ENCODE measurements around the gene GAPVD1. TPM values are rescaled to one million over a fixed set of nuclear protein-coding genes. Genes with fewer than 3 reads are reported as not detected.

Gene GAPVD1
- total RNA-seq, 1 experiment from 2014 or later: 53.1 TPM

GRCh38 chr9:125405938-125406809 is 144.5 kb downstream of the GAPVD1 start:
- no peak for DNase-seq (ENCODE audit: low read depth, low spot score)
- no peak overlapping the region for H2AFZ ChIP-seq (ENCODE audit: low read depth, low read length, poor library complexity, severe bottlenecking)
- BruUV-seq (replicated peaks): no TSS peak
- no peaks in the 10 kb centered on the region for H3K9me3 ChIP-seq (ENCODE audit: control insufficient read depth in 1 of 2, insufficient read depth in 1 of 2, low read depth in 1 of 2, low read length in 2 of 2)
- intact Hi-C loops (cut with micrococcal nuclease): loop anchor here (5.0 kb wide), 2 partner anchors 341 to 896 kb away; partner anchors contain the start of gene PBX3
- RAD21 ChIA-PET (ENCODE audit: low non-redundant PET in 1 of 2, low total read pairs in 2 of 2, uncharacterized antibody in 2 of 2, unreplicated experiment in 2 of 2): no interaction called here
- no peak for ATAC-seq
- TF ChIP-seq REST (IDR thresholded peaks at IDR 0.05; ENCODE audit: low read depth): no peak
- TF ChIP-seq RAD21 (IDR thresholded peaks at IDR 0.05; ENCODE audit: low read depth): no peak
- TF ChIP-seq, protein P1, sequence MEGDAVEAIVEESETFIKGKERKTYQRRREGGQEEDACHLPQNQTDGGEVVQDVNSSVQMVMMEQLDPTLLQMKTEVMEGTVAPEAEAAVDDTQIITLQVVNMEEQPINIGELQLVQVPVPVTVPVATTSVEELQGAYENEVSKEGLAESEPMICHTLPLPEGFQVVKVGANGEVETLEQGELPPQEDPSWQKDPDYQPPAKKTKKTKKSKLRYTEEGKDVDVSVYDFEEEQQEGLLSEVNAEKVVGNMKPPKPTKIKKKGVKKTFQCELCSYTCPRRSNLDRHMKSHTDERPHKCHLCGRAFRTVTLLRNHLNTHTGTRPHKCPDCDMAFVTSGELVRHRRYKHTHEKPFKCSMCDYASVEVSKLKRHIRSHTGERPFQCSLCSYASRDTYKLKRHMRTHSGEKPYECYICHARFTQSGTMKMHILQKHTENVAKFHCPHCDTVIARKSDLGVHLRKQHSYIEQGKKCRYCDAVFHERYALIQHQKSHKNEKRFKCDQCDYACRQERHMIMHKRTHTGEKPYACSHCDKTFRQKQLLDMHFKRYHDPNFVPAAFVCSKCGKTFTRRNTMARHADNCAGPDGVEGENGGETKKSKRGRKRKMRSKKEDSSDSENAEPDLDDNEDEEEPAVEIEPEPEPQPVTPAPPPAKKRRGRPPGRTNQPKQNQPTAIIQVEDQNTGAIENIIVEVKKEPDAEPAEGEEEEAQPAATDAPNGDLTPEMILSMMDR (IDR thresholded peaks at IDR 0.05 in 2 of 3, conservative IDR thresholded peaks at IDR 0.05 in 1 of 3; ENCODE audit: borderline replicate concordance in 1 of 3, insufficient read depth in 1 of 3, low read depth in 2 of 3, low read length in 2 of 3): no peak
- no peak for TF ChIP-seq EZH2 (IDR thresholded peaks at IDR 0.05)
- no peak for TF ChIP-seq TCF7L2 (IDR thresholded peaks at IDR 0.05; ENCODE audit: borderline replicate concordance, extremely low read depth, insufficient read depth, insufficient read length)
- TF ChIP-seq SIN3A (IDR thresholded peaks at IDR 0.05; ENCODE audit: low read depth): no peak
- no peak for TF ChIP-seq ZNF274 (IDR thresholded peaks at IDR 0.05; ENCODE audit: low read depth, low read length)
- TF ChIP-seq, protein P2, sequence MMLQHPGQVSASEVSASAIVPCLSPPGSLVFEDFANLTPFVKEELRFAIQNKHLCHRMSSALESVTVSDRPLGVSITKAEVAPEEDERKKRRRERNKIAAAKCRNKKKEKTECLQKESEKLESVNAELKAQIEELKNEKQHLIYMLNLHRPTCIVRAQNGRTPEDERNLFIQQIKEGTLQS (IDR thresholded peaks at IDR 0.05): no peak
- TF ChIP-seq EZH2phosphoT487 (IDR thresholded peaks at IDR 0.05; ENCODE audit: borderline replicate concordance): no peak
- TF ChIP-seq POLR2AphosphoS5 (IDR thresholded peaks at IDR 0.05; ENCODE audit: low read depth, low read length): no peak
- TF ChIP-seq CEBPB (IDR thresholded peaks at IDR 0.05; ENCODE audit: low read depth): no peak
- no peak for TF ChIP-seq ELF1 (IDR thresholded peaks at IDR 0.05; ENCODE audit: borderline replicate concordance, low read depth)
- TF ChIP-seq SRF (IDR thresholded peaks at IDR 0.05; ENCODE audit: low read depth): no peak
- no peak for TF ChIP-seq FOSL1 (IDR thresholded peaks at IDR 0.05; ENCODE audit: low read depth)
- H3K9me2 ChIP-seq (ENCODE audit: insufficient read depth): no peaks in the 10 kb centered on the region
- CTCF ChIA-PET: interaction anchor here (3.3 kb wide), 1 partner anchor 1085 kb away, joined by 25 read pairs; no protein-coding TSS in a partner anchor
- H3K9ac ChIP-seq (ENCODE audit: low read length): no peak overlapping the region
- no peaks in the 10 kb centered on the region for H3K27me3 ChIP-seq (ENCODE audit: insufficient read depth, low read length)
- H3K4me2 ChIP-seq (ENCODE audit: low read length): peak overlapping the region; percentile 22; the same call in 1 of the 2 replicates
- POLR2A ChIA-PET: no interaction called here
- no peaks in the 10 kb centered on the region for H3K36me3 ChIP-seq (ENCODE audit: control insufficient read depth in 1 of 2, insufficient read depth in 2 of 2, low read length in 2 of 2)
- H3K79me2 ChIP-seq (ENCODE audit: insufficient read depth, low read length): no peaks in the 10 kb centered on the region; the same call in 1 of the 2 replicates
- H4K20me1 ChIP-seq (ENCODE audit: insufficient read depth): no peaks in the 10 kb centered on the region
- peaks cover 12 to 45% of the 10 kb centered on the region in 2 experiments for H3K4me1 ChIP-seq (ENCODE audit: control insufficient read depth in 1 of 2, insufficient read depth in 2 of 2, low read length in 2 of 2)
- H3K27ac ChIP-seq (ENCODE audit: low read depth, low read length): no peak overlapping the region; the same call in 1 of the 2 replicates
- H3K4me3 ChIP-seq (replicated peaks in 1 of 2; ENCODE audit: low read depth in 1 of 2, low read length in 2 of 2): no peak overlapping the region
